DMS153 treated with DMSO at 0.1 percent for 48 hours (cell line): Measurements from ENCODE around the gene RNF10.
A peak's percentile ranks its signal among the peaks of the same experiment; 100 is the strongest.
"Not testable (repeated sequence)": the region's sequence is repeated elsewhere in the genome, so short reads cannot be mapped to it uniquely, and the experiment has no call there.

Experiments
- DNase-seq: peaks from one replicate; lab custom pipeline; 2025; ENCODE audit not compliant: unreplicated experiment; lab: John Stamatoyannopoulos, UW

RNF10 gene

GRCh38 chr12:120528861-120529525 is 5.2 kb upstream of the RNF10 start, which contains the start of gene COQ5:
Gene COQ5, minus strand, starts transcription at chr12:120529158. Its CDS starts 17 bp downstream, at chr12:120529141.
- peak; percentile 80 for DNase-seq

- peak; percentile 67 for DNase-seq
Observed at GRCh38 chr12:120529641-120530417, 4.3 kb upstream of the RNF10 start.

GRCh38 chr12:120530418-120530761 is 3.8 kb upstream of the RNF10 start:
- DNase-seq = not testable (repeated sequence)

GRCh38 chr12:120532701-120533238 is 1.4 kb upstream of the RNF10 start:
- no peak for DNase-seq

- DNase-seq = no peak
Observed at GRCh38 chr12:120534703-120535655, 823 bp downstream of the RNF10 start.

GRCh38 chr12:120536064-120536791 is 2.1 kb downstream of the RNF10 start:
- DNase-seq = no peak

GRCh38 chr12:120537856-120538220 is 3.7 kb downstream of the RNF10 start:
- no peak for DNase-seq

GRCh38 chr12:120538281-120539156 is 4.4 kb downstream of the RNF10 start:
- no peak for DNase-seq

- DNase-seq = no peak
Observed at GRCh38 chr12:120539303-120539702, 5.1 kb downstream of the RNF10 start.

GRCh38 chr12:120540445-120540844 is 6.3 kb downstream of the RNF10 start:
- DNase-seq = no peak

- DNase-seq = no peak
Observed at GRCh38 chr12:120542166-120542565, 8.0 kb downstream of the RNF10 start.

- no peak for DNase-seq
Observed at GRCh38 chr12:120544691-120545090, 10.5 kb downstream of the RNF10 start.

- DNase-seq = no peak
Observed at GRCh38 chr12:120546050-120546386, 11.9 kb downstream of the RNF10 start.

GRCh38 chr12:120554678-120555077 is 20.5 kb downstream of the RNF10 start:
- DNase-seq = no peak

- no peak for DNase-seq
Observed at GRCh38 chr12:120557589-120557988, 23.4 kb downstream of the RNF10 start.

GRCh38 chr12:120562906-120563305 is 28.8 kb downstream of the RNF10 start:
- DNase-seq = no peak

GRCh38 chr12:120563495-120563894 is 29.3 kb downstream of the RNF10 start:
- no peak for DNase-seq

- no peak for DNase-seq
Observed at GRCh38 chr12:120571299-120571698, 37.1 kb downstream of the RNF10 start.

- DNase-seq = no peak
Observed at GRCh38 chr12:120573560-120573959, 39.4 kb downstream of the RNF10 start.

GRCh38 chr12:120574106-120574505 is 40.0 kb downstream of the RNF10 start:
- DNase-seq = no peak
